ENCODE results near the gene KLHL14.
"Not testable (repeated sequence)": the region's sequence is repeated elsewhere in the genome, so short reads cannot be mapped to it uniquely, and the experiment has no call there.

KLHL14 gene

DNA sequence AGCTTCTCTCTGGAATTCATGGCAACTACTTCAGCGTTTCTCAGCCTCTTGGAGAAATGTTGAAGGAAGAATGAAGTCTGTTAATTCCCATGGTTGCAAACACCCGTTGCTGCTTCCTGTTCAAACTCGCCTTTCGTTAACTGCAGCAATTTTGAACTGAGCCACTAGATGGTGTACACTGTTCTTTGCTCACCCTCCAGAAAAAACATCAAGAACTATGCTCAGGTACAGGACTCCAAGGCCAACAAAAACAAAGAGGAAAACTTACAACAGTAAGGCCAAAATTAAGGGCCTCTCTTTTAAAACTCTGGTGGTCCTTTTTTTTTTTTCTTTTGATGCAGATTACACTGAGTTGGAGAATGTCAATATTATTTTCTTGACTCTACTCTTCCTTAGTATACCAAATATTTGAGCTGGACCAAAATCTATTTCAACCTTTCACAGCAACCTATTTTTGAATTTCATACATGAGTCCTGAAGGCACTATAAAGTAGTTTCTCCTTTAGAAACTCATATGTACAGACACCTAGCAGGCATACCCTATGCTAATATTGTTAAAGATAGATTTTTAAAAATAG is 58.2 kb downstream of the KLHL14 start:
- no peak for DNase-seq

DNA sequence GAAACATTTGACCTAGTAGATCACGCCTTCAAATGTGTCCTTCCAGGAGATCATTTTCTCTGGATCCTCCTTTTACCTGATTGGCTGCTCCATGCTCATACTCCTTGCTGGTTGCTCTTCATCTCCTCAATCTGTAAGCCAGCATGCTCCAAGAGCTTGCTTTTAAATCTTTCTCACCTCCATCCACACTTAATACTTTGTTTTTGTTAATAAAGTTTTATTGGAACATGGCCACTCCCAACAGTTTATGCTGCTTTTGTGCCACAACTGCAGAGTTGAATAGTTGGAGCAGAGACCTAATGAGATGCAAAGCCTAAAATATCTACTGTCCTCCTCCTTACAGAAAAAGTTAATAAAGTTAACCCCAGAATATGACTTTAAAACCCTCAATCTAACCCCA is 60.0 kb downstream of the KLHL14 start:
- no peak for DNase-seq

DNA sequence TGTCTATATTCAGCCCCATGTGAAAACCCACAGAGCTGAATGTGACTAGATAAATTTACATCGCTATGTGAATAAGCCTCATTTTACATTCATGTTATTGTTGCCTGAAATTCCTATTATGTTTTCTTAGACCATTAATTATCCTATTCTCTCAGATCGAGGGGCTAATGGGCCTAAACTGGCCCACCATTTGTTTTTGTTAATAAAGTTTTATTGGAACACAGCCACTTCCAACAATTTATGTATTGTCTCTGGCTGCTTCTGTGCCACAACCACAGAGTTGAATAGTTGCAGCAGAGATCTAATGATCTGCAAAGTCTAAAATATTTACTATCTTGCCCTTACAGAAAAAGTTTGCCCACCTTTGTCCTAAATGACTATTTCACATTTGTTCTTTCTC is 61.0 kb downstream of the KLHL14 start:
- DNase-seq, result no peak

DNA sequence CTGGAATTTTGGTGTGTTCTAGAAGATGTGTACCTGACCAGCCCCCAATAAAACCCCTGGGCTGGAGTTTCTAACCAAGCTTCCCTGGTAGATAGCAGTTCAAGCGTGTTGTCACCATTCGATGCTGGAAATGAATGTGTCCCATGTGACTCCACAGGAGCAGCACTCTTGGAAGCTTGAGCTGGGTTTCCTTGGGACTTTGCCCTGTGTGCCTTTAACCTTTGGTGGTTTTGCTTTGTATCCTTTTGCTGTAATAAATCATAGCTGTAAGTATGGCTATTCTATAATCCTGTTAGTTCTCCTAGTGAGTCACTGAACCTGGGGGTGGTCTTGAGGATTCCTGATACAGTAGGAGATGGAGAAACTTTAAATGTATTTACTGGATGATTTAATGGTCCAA is 65.2 kb downstream of the KLHL14 start:
- no peak for DNase-seq

DNA sequence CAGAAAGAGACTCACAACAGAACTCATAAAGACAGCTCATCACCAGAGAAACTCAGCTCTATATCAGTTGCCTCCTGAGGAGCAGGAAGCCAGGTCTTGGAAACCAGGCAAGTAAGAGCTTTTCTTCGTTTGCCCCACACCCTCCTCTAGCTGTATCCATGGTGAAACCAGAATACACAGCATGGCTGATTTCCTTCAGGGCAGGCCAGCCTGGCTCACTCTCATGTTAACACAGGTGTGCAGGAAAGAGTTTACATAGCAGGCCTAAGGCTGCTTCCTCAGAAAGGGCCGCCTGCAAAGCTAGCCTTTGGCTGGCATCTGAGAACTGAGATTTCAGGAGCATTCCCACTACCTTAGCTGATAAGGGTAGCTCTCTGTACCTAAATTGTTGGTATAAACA is 65.7 kb downstream of the KLHL14 start:
- no peak for DNase-seq

DNA sequence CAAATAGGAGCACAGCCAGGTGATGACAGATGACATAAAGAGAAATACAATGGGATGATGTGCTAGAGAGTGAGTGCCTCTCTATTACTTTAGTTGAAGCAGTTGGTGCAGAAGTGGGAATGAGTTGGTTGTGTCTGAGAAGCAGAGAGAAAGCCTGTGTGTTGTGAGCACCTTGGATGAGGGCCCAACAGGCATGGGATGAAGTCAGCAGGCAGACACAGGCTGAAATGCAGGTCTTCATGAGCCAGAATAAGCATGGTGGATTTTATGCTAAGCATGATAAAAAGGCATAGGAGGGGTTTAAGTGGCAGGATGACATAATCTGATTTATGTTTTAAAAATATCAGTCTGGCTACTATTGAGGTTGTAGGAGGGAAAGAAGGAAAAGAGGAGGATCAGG is 71.5 kb downstream of the KLHL14 start:
- DNase-seq, result no peak

DNA sequence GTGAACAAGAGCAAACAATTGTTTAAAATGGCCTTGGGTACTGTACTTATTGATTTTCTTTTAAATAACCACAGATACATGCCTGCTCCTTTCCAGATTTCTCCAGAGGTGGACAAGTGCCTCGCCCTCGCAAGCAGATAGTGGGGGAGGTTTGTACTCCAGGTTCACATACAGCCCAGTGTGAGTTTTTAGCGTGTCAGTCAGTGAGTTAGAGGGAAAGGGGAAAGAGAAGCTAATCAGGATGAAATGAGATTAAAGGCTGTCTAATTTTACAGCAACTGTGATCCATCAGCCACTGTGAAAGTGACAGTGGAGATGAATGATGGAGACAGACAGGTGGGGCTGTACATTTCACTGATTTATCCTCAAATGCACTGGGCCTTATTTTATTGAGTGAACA is 74.7 kb downstream of the KLHL14 start:
- no peak for DNase-seq

DNA sequence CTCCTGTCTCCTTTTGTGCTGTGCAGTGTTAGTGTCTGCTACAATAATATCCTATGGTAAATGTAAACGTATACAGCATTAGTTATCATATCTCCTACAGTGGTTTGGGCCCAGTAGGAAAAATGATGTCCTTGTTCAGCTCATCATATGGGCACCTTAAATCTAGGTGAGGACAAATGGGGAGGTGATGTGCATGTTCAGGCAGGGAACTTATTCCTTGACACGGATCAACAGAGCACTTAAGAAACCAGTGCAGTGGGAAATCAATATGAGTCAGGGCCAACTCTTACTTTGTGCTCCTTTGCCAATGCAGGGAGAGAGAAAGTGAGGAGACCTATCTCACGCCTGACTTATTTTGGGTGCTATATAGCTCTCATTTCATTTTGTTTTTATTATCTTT is 76.4 kb downstream of the KLHL14 start:
- DNase-seq, result no peak

DNA sequence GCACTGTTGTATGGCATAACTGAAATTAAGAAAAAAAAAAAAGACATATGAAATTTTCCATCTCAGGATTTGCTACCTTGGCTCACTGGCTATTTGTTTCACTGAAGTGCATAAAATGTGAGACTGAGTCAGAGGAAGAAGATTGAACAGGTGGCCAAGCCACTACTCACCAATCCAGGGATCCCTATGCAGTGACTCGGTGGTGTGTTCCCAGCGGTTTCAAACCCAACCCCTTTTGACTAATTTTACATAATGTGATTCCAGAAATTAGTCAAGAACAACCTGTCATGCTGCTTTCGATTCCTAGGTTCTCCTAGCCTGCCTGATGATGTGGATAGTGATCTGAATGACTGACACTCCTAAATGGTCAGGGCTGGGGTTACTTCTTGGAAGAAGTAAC is 77.3 kb downstream of the KLHL14 start:
- no peak for DNase-seq

DNA sequence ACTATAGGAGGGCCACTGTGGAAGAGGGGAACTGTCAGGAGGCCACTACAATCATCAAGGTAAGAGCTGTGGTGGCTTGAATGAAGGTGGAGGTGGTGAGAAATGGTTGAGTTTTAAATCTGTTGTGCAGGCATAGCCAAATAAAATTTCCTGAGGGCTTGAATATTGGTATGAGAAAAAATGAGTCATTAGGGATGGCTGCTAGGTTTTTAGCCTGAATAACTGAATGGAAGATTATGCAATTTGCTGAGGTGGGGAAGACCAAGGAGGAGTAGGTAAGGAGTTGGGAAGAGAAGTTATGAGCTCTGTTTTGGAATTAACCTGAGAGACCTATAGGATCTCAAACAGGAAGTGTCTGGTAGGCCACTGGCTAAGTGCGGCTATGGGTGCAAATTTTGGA is 84.0 kb downstream of the KLHL14 start:
- DNase-seq, result no peak

DNA sequence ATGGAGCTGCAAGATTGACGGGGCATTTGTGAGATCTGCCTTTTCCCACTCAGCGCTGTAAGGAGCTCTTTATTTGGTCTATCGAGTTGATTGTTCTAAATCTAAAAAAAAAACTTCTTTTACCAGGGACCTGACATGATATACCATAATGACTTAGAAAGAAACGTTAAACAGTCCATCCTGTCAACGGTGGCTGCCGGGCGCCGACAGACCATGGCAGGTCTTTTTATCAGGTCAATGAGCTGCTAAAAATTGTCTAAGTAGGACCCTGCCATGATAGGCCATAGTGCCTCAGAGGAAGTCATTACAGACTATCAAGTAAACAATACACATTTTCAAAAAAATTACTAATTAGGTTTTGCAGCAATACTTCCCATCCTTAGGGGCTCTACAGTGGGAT is 87.9 kb downstream of the KLHL14 start:
- DNase-seq, result no peak

DNA sequence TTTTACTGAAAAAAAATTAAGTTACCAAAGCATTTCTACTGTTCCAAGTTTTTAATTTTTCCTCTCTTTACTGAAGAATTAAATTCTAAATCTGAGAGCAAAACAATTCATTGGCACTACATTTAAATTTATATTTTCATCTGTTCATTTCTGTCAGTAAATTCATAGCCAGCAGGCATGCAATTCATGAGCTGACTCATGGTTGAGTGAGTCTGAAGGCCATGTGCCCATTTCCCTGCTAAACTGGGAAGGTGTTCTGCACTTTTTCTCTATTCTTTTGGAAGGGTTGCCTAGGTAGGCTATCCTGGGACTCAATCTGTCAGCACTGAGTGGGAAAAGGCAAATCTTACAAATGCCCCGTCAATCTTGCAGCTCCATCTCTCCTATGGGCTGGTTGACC is 88.7 kb downstream of the KLHL14 start:
- no peak for DNase-seq

DNA sequence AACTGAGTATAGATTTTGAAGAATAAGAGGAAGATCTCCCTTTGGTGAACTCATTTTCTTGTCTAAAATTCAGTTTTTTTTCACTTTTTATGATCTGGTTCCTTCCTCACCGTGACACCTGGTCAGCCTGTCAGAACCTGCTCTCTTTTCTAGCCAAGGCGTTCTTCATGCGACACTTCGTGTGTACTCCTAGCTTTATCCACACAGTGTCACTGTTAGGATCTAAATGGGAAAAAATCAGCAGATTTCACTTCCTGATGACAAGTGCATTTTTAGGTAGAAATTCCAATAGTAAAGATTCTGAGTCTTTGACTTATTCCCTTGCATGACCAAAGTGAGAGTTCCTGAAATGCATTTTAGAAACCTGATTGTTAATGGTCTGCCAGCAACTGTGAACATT is 89.8 kb downstream of the KLHL14 start:
- no peak for DNase-seq

DNA sequence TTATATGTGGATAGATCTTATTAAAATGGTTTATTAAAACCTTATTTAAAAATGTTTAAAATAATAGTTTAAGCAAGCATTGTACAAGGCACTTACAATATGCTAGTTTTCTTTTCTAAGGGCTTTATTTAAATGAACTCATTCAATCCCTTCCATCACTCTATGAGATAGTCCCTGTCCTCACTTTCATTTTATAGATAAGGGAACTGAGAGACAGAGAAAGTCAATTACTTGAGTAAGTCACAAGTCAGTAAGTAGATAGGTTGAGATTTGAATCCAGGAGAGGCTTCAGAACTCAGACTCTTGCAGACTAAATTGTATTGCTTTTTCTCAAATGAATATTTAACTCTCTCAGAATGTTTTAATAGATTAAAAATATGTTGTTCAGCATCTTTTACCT is 95.2 kb downstream of the KLHL14 start:
- no peak for DNase-seq

DNA sequence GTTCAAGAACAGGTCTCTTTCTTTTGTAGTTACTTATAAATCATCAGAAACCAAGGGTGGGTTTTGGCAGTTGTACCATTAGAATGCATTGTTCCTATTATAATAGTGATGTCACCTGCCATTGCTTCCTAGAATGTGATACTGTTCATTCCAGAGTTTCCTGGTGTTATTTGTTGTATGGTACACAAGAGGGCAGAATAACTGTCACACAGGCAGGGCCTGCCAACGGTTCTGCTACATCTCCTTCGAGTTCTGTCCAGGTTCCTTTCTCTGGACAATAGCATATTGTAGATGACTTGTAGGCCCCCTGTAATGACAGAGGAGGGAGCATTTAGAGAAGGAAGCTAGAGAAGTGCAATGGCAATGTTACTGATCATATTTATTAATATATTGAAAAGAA is 98.3 kb downstream of the KLHL14 start:
- DNase-seq, result no peak

DNA sequence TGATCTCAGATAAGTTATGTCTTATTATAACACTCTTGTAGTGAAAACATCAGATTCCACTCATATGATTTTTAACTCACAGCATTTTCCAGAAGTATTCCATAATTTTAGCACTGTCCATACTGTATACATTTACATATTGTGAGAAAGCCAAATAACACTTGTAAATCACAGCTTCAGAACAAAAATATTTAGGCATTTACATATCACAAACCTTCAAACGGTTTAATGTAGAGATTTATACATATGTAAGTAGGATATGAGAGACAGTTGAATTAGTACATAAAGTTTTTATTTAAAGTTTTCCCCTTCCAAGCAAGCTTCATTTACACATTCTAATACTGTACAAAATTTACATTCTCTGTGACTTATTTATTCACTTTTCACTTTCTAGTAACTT is 100.4 kb downstream of the KLHL14 start:
- no peak for DNase-seq

DNA sequence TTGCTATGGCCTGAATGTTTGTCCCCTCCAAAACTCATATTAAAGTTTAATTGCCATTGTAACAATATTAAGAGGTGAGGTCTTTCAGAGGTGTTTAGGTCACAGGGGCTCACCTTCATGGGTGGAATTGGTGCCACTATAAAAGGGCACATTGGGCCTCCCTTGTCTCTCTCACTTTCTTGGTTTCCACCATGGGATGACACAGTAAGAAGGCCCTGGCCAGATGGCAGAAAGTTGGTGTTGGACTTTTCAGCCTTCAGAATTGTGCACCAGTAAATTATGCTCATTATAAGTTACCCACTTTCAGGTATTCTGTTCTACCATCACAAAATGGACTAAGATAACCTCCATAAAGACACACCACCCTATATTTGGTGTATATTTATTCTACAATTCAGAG is 102.1 kb downstream of the KLHL14 start:
- DNase-seq, result no peak

DNA sequence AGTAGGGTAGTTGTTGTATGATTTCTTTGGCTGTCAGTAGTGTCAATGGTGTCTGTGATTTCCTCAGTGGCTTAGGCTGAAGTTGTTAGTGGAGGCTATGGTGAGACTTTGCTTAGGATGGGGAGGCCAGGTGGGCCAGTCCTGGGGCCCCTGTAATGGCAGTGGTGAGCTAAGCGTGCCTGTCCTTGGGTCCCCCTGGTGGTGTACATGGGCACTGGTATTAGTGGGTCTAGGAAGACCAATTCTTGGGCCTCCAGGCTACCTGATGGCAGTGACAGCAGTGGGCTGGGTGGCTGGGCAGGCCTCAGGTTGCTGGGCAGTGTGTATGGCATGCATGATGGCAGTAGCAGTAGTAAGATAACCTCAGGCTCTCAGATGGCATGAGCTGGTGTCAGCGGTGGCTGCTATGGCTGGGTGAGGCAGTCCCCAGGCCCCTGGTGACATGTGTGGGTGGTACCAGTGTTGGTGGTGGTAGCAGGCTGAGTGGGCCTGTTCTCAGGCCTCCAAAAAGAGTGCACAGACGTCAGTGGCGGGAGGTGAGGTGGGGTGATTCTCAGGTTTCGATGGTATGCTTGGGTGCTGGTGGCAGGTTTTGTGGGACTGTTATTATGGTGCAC is 103.2 kb downstream of the KLHL14 start:
- no peak for DNase-seq

DNA sequence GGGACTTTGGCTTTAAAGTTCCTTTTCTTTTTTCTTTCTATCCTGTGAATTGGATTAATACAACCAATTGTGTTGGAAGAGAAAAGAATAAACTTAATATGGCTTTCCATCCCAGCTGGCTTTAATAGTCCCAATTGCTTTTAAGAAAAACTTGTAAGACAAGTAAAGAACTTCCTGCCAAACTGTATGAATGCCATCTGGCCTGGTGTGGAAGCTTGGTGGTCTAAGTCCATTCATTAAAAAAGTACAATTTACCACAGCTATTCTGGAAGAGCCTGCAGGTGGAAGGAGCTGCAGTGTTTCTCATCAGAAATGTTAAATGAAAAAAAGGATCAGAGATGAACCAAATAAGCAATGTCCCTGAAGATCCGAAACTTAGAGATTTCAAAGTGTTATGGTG is 103.9 kb downstream of the KLHL14 start:
- DNase-seq, result no peak

DNA sequence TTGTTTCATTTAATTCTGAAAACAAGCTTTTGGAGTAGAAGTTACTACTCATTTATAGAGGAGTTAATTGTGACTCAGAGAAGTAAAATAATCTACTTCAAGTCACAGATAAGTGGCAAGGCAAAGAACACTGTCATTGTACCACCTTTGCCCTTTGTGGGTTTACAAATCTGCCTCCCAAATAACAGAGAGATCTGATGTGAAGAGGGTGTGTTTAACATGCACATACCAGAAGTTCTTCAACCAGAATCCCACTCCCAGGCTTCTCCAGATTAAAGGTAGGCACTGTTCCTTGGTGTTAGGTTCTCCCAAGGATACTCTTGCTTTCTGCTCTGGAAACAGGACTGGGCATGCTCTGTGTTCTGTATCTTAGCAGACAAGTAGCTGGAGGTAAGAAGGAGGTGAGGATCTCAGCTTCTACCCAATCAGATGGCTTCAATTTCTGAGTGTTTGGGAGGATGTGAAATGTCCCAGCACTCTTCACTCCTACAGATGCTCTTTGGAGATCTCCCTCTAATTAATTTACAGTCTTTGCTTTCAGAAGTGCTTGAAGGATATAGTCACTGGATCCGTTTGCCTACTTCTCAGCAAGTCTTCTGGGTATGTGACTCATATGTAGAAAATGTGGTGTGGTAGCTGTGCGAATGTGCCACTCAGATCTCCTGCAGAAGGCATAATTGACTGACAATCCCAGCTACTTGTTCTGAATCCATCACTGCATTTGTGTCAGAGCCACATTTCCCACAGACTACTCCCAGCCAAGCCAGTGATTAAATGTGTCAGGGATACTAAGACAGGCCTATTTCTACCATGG is 111.1 kb downstream of the KLHL14 start:
- DNase-seq, result no peak

DNA sequence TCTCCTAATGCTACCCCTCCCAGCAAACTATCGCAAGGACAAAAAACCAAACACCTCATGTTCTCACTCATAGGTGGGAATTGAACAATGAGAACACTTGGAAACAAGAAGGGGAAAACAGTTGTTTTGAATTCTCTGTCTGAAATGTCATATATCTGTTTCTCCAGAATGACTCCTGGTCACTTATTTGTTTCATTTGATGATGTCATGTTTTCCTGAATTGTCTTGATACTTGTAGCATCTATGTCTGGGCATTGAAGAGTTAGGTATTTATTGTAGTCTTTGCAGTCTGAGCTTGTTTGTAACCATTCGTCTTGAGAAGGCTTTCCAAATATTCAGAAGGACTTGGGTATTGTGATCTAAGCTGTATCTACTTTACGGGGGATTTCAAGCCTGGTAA is 118.3 kb downstream of the KLHL14 start:
- not testable (repeated sequence) for DNase-seq

DNA sequence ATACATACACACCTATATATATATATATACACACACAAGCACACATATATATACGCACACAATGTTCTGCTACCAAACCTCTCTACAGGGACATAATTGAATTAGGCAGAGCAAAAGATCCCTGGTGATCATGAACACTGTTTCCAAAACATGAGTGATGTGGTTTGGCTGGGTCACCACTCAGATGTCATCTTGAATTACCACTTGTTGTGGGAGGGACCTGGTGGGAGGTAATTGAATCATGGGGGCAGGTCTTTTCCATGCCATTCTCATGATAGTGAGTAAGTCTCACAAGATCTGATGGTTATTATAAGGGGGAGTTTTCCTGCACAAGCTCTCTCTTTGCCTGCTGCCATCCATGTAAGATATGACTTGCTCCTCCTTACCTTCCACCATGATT is 135.2 kb downstream of the KLHL14 start:
- not testable (repeated sequence) for DNase-seq

DNA sequence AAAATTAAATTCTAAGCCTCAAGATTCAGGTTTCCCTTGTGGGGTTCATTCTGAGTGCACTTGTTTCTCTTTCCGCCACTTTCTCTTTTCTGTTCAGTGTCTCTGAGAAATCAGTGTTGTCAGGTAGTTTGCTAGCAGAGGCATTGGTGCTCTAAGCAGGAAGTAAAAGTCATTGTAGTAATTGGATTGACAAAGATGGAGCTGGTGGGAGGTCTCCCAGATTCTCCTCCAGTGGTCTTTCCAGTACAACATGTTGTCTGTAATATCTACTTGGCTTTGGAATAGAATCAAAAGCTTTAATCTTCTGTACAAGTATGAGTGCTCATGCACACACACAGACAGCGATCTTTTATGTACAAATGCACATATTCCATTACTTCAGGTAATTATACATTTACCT is 135.6 kb downstream of the KLHL14 start:
- no peak for DNase-seq

DNA sequence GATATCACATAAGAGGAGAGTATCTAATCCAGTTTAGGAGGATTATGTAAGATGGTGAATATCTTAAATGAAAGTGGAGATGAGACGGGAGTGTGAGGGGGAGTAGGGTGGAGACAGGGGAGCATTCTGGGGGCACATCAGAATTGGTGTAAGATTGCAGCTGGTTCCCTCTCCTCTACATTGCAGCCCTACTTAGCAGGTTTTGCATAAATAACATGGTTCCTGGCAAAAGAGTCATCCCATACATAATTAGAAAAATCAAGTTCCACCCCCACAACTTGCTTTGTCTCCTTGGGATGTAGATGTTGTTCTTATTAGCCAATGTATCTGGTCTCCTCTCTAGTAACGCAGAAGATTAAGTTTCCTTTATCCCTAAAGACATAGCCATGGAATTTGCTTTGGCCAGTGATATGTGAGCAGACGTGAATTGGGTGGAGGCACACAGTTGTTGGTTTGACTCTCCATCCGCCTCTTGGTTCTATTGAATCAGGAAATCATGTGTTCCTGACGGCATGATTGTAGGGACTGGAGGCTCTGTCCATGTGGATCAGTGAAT is 137.9 kb downstream of the KLHL14 start:
- no peak for DNase-seq
